ENCODE measurements around the gene CDH18.

The CDH18 gene

GRCh38 chr5:19886123-19886917 lies 101.7 kb downstream of the CDH18 start:
- no peak for DNase-seq (ENCODE audit: low spot score)
- H3K4me3 ChIP-seq = no peak overlapping the region
- H3K27ac ChIP-seq = no peak overlapping the region
- no peak for TF ChIP-seq CTCF (IDR thresholded peaks at IDR 0.05)

- Histone ChIP-seq H3K27ac (no peak overlapping the region), H3K4me3 (no peak overlapping the region)
- no peak for DNase-seq (ENCODE audit: low spot score)
- TF ChIP-seq CTCF (IDR thresholded peaks at IDR 0.05) = no peak
These were observed 102.8 kb downstream of the CDH18 start for GRCh38 chr5:19885040-19885824.

GRCh38 chr5:19880859-19881436 lies 107.1 kb downstream of the CDH18 start:
- no peak overlapping the region for H3K27ac ChIP-seq
- TF ChIP-seq CTCF (IDR thresholded peaks at IDR 0.05) = no peak
- DNase-seq (ENCODE audit: low spot score) = no peak
- no peak overlapping the region for H3K4me3 ChIP-seq

- DNase-seq (ENCODE audit: low spot score) = no peak
- Histone ChIP-seq H3K4me3 (no peak overlapping the region), H3K27ac (no peak overlapping the region)
- TF ChIP-seq CTCF (IDR thresholded peaks at IDR 0.05) = no peak
These were observed 107.5 kb downstream of the CDH18 start for GRCh38 chr5:19880458-19880857.

- Histone ChIP-seq H3K27ac (no peak overlapping the region), H3K4me3 (no peak overlapping the region)
- no peak for DNase-seq (ENCODE audit: low spot score)
- no peak for TF ChIP-seq CTCF (IDR thresholded peaks at IDR 0.05)
These were observed 113.2 kb downstream of the CDH18 start for GRCh38 chr5:19874811-19875210.

- DNase-seq (ENCODE audit: low spot score) = no peak
- no peak for TF ChIP-seq CTCF (IDR thresholded peaks at IDR 0.05)
- no peak overlapping the region for H3K27ac ChIP-seq
- no peak overlapping the region for H3K4me3 ChIP-seq
These were observed 121.9 kb downstream of the CDH18 start for GRCh38 chr5:19866090-19866450.

All from coronary artery (tissue), 2 donors.